ENCODE measurements around the gene PTGER2. TPM values are rescaled to one million over a fixed set of nuclear protein-coding genes. Genes with fewer than 3 reads are reported as not detected.

Gene PTGER2
- total RNA-seq, 1 experiment from 2014 or later, result 0.57 TPM

DNA sequence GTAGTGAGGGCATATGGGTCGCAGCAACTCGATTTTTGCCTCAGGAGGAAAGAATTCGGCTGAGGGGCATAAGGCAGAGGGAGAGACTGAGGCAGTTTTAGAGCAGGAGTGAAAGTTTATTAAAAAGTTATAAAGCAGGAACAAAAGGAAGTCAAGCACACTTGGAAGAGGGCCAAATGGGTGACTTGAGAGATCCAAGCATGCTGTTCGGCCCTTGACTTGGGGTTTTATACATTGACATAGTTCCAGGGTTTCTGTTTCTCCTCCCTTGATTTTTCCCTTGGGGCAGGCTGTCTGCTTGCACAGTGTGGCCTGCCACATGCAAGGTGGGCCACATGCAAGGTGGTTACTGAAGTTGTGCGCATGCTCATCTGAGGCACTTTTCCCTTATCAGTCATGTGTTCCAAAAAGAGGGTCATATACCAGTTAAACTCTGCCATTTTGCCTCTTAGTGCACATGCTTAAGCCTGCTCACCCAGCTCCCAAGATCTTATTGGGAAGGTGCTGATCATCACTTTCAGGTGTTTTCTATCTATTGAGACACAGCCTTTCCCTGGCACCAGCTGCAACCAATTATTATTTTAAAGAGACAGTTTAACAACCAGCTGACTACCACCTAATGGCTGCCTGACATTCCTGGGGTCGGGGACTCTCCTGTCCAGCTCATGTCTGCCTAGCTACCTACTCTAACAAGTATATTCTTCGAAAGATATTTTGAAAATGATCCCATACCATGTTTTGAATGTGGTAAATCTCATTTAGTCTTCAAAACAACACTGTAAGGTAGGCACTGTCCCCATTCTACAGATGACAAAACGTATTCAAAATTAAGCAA is 19.9 kb downstream of the PTGER2 start (continued):
- TF ChIP-seq, protein P1, sequence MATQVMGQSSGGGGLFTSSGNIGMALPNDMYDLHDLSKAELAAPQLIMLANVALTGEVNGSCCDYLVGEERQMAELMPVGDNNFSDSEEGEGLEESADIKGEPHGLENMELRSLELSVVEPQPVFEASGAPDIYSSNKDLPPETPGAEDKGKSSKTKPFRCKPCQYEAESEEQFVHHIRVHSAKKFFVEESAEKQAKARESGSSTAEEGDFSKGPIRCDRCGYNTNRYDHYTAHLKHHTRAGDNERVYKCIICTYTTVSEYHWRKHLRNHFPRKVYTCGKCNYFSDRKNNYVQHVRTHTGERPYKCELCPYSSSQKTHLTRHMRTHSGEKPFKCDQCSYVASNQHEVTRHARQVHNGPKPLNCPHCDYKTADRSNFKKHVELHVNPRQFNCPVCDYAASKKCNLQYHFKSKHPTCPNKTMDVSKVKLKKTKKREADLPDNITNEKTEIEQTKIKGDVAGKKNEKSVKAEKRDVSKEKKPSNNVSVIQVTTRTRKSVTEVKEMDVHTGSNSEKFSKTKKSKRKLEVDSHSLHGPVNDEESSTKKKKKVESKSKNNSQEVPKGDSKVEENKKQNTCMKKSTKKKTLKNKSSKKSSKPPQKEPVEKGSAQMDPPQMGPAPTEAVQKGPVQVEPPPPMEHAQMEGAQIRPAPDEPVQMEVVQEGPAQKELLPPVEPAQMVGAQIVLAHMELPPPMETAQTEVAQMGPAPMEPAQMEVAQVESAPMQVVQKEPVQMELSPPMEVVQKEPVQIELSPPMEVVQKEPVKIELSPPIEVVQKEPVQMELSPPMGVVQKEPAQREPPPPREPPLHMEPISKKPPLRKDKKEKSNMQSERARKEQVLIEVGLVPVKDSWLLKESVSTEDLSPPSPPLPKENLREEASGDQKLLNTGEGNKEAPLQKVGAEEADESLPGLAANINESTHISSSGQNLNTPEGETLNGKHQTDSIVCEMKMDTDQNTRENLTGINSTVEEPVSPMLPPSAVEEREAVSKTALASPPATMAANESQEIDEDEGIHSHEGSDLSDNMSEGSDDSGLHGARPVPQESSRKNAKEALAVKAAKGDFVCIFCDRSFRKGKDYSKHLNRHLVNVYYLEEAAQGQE (IDR thresholded peaks at IDR 0.05; ENCODE audit: low read depth), result no peak
- TF ChIP-seq, protein P2, sequence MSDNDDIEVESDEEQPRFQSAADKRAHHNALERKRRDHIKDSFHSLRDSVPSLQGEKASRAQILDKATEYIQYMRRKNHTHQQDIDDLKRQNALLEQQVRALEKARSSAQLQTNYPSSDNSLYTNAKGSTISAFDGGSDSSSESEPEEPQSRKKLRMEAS (IDR thresholded peaks at IDR 0.05), result no peak
- TF ChIP-seq SIN3A (IDR thresholded peaks at IDR 0.05; ENCODE audit: low read depth), result no peak
- TF ChIP-seq JUND (IDR thresholded peaks at IDR 0.05), result no peak
- no peak for TF ChIP-seq POLR2AphosphoS5 (IDR thresholded peaks at IDR 0.05; ENCODE audit: low read depth, low read length)
- no peak for TF ChIP-seq FOSL1 (IDR thresholded peaks at IDR 0.05; ENCODE audit: low read depth)
- TF ChIP-seq YY1 (IDR thresholded peaks at IDR 0.05; ENCODE audit: extremely low read depth, insufficient replicate concordance, low read depth, low read length), result no peak

DNA sequence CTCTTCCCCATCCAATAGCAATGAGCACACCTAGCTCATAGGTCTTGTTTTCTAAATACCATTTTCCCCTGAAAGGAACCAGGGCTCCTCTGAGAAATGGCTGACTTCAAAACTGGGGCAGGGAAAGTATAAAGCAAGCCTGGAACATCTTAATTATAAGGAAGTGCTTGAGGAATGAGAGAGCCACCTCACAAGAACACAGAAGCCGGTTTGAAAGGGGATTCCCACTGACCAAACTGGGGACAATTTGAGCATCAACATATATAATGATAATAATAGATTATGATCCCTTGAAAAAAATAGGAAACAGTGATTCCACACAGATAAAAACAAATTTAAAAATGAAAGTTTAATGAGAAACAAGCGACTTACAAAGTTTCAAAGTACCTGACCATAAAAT is 22.1 kb downstream of the PTGER2 start:
- TF ChIP-seq JUND (IDR thresholded peaks at IDR 0.05) (no peak), SIN3A (IDR thresholded peaks at IDR 0.05; ENCODE audit: low read depth) (no peak), SP1 (IDR thresholded peaks at IDR 0.05; ENCODE audit: low read depth) (no peak)
- TF ChIP-seq, protein P3, sequence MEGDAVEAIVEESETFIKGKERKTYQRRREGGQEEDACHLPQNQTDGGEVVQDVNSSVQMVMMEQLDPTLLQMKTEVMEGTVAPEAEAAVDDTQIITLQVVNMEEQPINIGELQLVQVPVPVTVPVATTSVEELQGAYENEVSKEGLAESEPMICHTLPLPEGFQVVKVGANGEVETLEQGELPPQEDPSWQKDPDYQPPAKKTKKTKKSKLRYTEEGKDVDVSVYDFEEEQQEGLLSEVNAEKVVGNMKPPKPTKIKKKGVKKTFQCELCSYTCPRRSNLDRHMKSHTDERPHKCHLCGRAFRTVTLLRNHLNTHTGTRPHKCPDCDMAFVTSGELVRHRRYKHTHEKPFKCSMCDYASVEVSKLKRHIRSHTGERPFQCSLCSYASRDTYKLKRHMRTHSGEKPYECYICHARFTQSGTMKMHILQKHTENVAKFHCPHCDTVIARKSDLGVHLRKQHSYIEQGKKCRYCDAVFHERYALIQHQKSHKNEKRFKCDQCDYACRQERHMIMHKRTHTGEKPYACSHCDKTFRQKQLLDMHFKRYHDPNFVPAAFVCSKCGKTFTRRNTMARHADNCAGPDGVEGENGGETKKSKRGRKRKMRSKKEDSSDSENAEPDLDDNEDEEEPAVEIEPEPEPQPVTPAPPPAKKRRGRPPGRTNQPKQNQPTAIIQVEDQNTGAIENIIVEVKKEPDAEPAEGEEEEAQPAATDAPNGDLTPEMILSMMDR (IDR thresholded peaks at IDR 0.05 in 2 of 3, conservative IDR thresholded peaks at IDR 0.05 in 1 of 3; ENCODE audit: borderline replicate concordance in 1 of 3, insufficient read depth in 1 of 3, low read depth in 2 of 3, low read length in 2 of 3), result no peak
- TF ChIP-seq, protein P1 (IDR thresholded peaks at IDR 0.05; ENCODE audit: low read depth), result no peak
- Histone ChIP-seq H3K36me3 (ENCODE audit: control insufficient read depth in 1 of 2, insufficient read depth in 2 of 2, low read length in 2 of 2) (no peaks in the 10 kb centered on the region), H2AFZ (ENCODE audit: low read depth, low read length, poor library complexity, severe bottlenecking) (no peak overlapping the region), H3K4me1 (ENCODE audit: control insufficient read depth in 1 of 2, insufficient read depth in 2 of 2, low read length in 2 of 2) (peaks cover 0 to 5% of the 10 kb centered on the region in 2 experiments; a peak in 1 of 4 replicates), H3K9me2 (ENCODE audit: insufficient read depth) (no peaks in the 10 kb centered on the region), H3K79me2 (ENCODE audit: insufficient read depth, low read length) (no peaks in the 10 kb centered on the region), H3K9ac (ENCODE audit: low read length) (no peak overlapping the region), H3K27me3 (ENCODE audit: insufficient read depth, low read length) (no peaks in the 10 kb centered on the region), H3K4me3 (replicated peaks in 1 of 2; ENCODE audit: low read depth in 1 of 2, low read length in 2 of 2) (no peak overlapping the region), H3K27ac (ENCODE audit: low read depth, low read length) (no peak overlapping the region), H3K9me3 (ENCODE audit: control insufficient read depth in 1 of 2, insufficient read depth in 1 of 2, low read depth in 1 of 2, low read length in 2 of 2) (no peaks in the 10 kb centered on the region), H4K20me1 (ENCODE audit: insufficient read depth) (no peaks in the 10 kb centered on the region), H3K4me2 (ENCODE audit: low read length) (no peak overlapping the region)
- intact Hi-C loops (cut with micrococcal nuclease), result no loop called here
- POLR2A ChIA-PET, result no interaction called here
- no peak for ATAC-seq
- BruUV-seq (replicated peaks), result no TSS peak
- CTCF ChIA-PET, result no interaction called here
- RAD21 ChIA-PET (ENCODE audit: low non-redundant PET in 1 of 2, low total read pairs in 2 of 2, uncharacterized antibody in 2 of 2, unreplicated experiment in 2 of 2), result no interaction called here
- DNase-seq (ENCODE audit: low read depth, low spot score), result no peak
